Esophagus (tissue), 2 donors: ENCODE results near the gene NIN. TPM values are rescaled to one million over a fixed set of nuclear protein-coding genes. Genes with fewer than 3 reads are reported as not detected.
"Not testable (repeated sequence)": the region's sequence is repeated elsewhere in the genome, so short reads cannot be mapped to it uniquely, and the experiment has no call there.

Experiments used
- H3K27ac ChIP-seq, 2 donors: one replicate each; pipeline ENCODE4 v1.5.1; 2013; ENCODE audit warnings: low read depth in 2 of 2, mild to moderate bottlenecking in 2 of 2, inconsistent platforms in 1 of 2, low read length in 1 of 2, moderate library complexity in 1 of 2
- H3K27me3 ChIP-seq, 2 donors: one replicate each; pipeline ENCODE4 v1.6.1; 2013; ENCODE audit warnings: low read length in 2 of 2, control low read depth in 1 of 2, mild to moderate bottlenecking in 1 of 2; ENCODE audit not compliant: insufficient read depth in 2 of 2, control insufficient read depth in 1 of 2
- H3K36me3 ChIP-seq, 2 donors: one replicate each; pipeline ENCODE4 v1.6.1; 2013; ENCODE audit warnings: low read length in 1 of 2; ENCODE audit not compliant: control insufficient read depth in 2 of 2, insufficient read depth in 2 of 2
- H3K4me1 ChIP-seq, 2 donors: one replicate each; pipeline ENCODE4 v1.6.1; 2013; ENCODE audit warnings: low read length in 1 of 2; ENCODE audit not compliant: control insufficient read depth in 2 of 2, insufficient read depth in 2 of 2
- H3K4me3 ChIP-seq, 2 donors: one replicate each; pipeline ENCODE4 v1.5.1; 2013; ENCODE audit warnings: low read length in 2 of 2, mild to moderate bottlenecking in 2 of 2, low read depth in 1 of 2, moderate library complexity in 1 of 2
- H3K9me3 ChIP-seq, 2 donors: one replicate each; pipeline ENCODE4 v1.6.1; 2013; ENCODE audit warnings: mild to moderate bottlenecking in 2 of 2, low read depth in 1 of 2, low read length in 1 of 2, moderate library complexity in 1 of 2; ENCODE audit not compliant: control insufficient read depth in 2 of 2, insufficient read depth in 1 of 2
- WGBS, 2 donors: extraction: QIAGEN DNeasy Blood & Tissue Kit; methylation state at CpG; one replicate each; pipeline ENCODE4 v1.1.7; 2013; 5-methylcytosine and 5-hydroxymethylcytosine counted together
- polyA plus RNA-seq, 2 donors: library from polyadenylated mRNA; stranded (reverse); fragments of 200-250 nt; gene quantifications; one replicate each; pipeline ENCODE4 v1.2.3, GENCODE V29; 2013
- donor health status: healthy with polysubstance abuse.
- donor health status: Bipolar disorder and iron deficiency.

NIN gene
- polyA plus RNA-seq, 2 donors: 6.2 to 6.8 TPM

GRCh38 chr14:50719911-50720759 lies 110.8 kb downstream of the NIN start:
- Histone ChIP-seq H3K4me3 (no peak overlapping the region), H3K9me3 (no peaks in the 10 kb centered on the region), H3K4me1 (no peaks in the 10 kb centered on the region), H3K36me3 (peaks cover 2 to 10% of the 10 kb centered on the region in 2 donors), H3K27ac (no peak overlapping the region), H3K27me3 (no peaks in the 10 kb centered on the region)
- WGBS, 2 donors: 49 to 62% methylated on average over 1 of the region's 1 CpG

- Histone ChIP-seq H3K4me1 (no peaks in the 10 kb centered on the region), H3K27me3 (no peaks in the 10 kb centered on the region), H3K9me3 (no peaks in the 10 kb centered on the region), H3K4me3 (no peak overlapping the region), H3K27ac (no peak overlapping the region), H3K36me3 (peaks cover 0 to 3% of the 10 kb centered on the region in 2 donors)
- 57% methylated on average over 1 of the region's 1 CpG for WGBS, 2 donors
Measured at GRCh38 chr14:50718949-50719348, 112.0 kb downstream of the NIN start.

GRCh38 chr14:50717811-50718210 lies 113.2 kb downstream of the NIN start:
- Histone ChIP-seq H3K27ac (no peak overlapping the region), H3K27me3 (peaks cover 0 to 2% of the 10 kb centered on the region in 2 donors), H3K4me3 (no peak overlapping the region), H3K36me3 (peaks cover 0 to 3% of the 10 kb centered on the region in 2 donors), H3K9me3 (no peaks in the 10 kb centered on the region), H3K4me1 (no peaks in the 10 kb centered on the region)
- WGBS, 2 donors: 80 to 82% methylated on average over 7 of the region's 7 CpGs

GRCh38 chr14:50714450-50715073 lies 116.4 kb downstream of the NIN start:
- H3K27me3 ChIP-seq: peaks cover 0 to 2% of the 10 kb centered on the region in 2 donors
- no peak overlapping the region for H3K4me3 ChIP-seq
- no peak overlapping the region for H3K27ac ChIP-seq
- 69 to 80% methylated on average over 2 of the region's 2 CpGs for WGBS, 2 donors
- H3K36me3 ChIP-seq: no peaks in the 10 kb centered on the region
- H3K9me3 ChIP-seq: no peaks in the 10 kb centered on the region
- H3K4me1 ChIP-seq: no peaks in the 10 kb centered on the region

- no peak overlapping the region for H3K27ac ChIP-seq
- no peaks in the 10 kb centered on the region for H3K36me3 ChIP-seq
- no peaks in the 10 kb centered on the region for H3K4me1 ChIP-seq
- 90 to 93% methylated on average over 3 of the region's 3 CpGs for WGBS, 2 donors
- H3K4me3 ChIP-seq: no peak overlapping the region
- no peaks in the 10 kb centered on the region for H3K9me3 ChIP-seq
- H3K27me3 ChIP-seq: peaks cover 0 to 2% of the 10 kb centered on the region in 2 donors
Measured at GRCh38 chr14:50711043-50711442, 119.9 kb downstream of the NIN start.

GRCh38 chr14:50705026-50705593 lies 125.9 kb downstream of the NIN start:
- Histone ChIP-seq H3K9me3 (peaks cover 0 to 2% of the 10 kb centered on the region in 2 donors), H3K36me3 (no peaks in the 10 kb centered on the region), H3K4me1 (no peaks in the 10 kb centered on the region), H3K27ac (no peak overlapping the region), H3K4me3 (no peak overlapping the region), H3K27me3 (no peaks in the 10 kb centered on the region)
- WGBS, 2 donors: 96% methylated on average over 22 of the region's 22 CpGs

GRCh38 chr14:50704454-50705010 lies 126.4 kb downstream of the NIN start:
- no peaks in the 10 kb centered on the region for H3K4me1 ChIP-seq
- peaks cover 0 to 2% of the 10 kb centered on the region in 2 donors for H3K9me3 ChIP-seq
- 96% methylated on average over 26 of the region's 26 CpGs for WGBS, 2 donors
- no peaks in the 10 kb centered on the region for H3K27me3 ChIP-seq
- no peaks in the 10 kb centered on the region for H3K36me3 ChIP-seq
- no peak overlapping the region for H3K4me3 ChIP-seq
- H3K27ac ChIP-seq: no peak overlapping the region

- H3K27ac ChIP-seq: no peak overlapping the region
- no peaks in the 10 kb centered on the region for H3K9me3 ChIP-seq
- H3K4me3 ChIP-seq: no peak overlapping the region
- H3K4me1 ChIP-seq: no peaks in the 10 kb centered on the region
- no peaks in the 10 kb centered on the region for H3K36me3 ChIP-seq
- no peaks in the 10 kb centered on the region for H3K27me3 ChIP-seq
- 64 to 67% methylated on average over 4 of the region's 4 CpGs for WGBS, 2 donors
Measured at GRCh38 chr14:50697659-50698290, 133.2 kb downstream of the NIN start.

GRCh38 chr14:50694260-50694659 lies 136.7 kb downstream of the NIN start:
- not testable (repeated sequence) for H3K36me3 ChIP-seq, H3K27ac ChIP-seq, H3K9me3 ChIP-seq, H3K4me1 ChIP-seq, H3K4me3 ChIP-seq, H3K27me3 ChIP-seq
- 81 to 96% methylated on average over 3 of the region's 3 CpGs for WGBS, 2 donors
